CD8-positive, alpha-beta memory T cell (primary cell): ENCODE measurements around the gene NFKBIZ. TPM values are rescaled to one million over a fixed set of nuclear protein-coding genes. Genes with fewer than 3 reads are reported as not detected.
A peak's percentile ranks its signal among the peaks of the same experiment; 100 is the strongest.

Experiments used
- CTCF ChIA-PET: fragments of 350-600 bp; sonication (Branson Sonifier 250); formaldehyde crosslinking; loops from one replicate; lab custom pipeline; 2021; ENCODE audit warnings: antibody characterized with exemption; lab: Charles Lee
- POLR2A ChIA-PET: fragments of 350-600 bp; sonication (Branson Sonifier 250); formaldehyde crosslinking; loops from one replicate; lab custom pipeline; 2021; ENCODE audit warnings: antibody characterized with exemption; lab: Charles Lee
- DNase-seq, 5 donors: peaks; one replicate each; pipeline versions ENCODE4 v3.0.0 to v3.0.0-alpha.2; 2020 to 2022; ENCODE audit warnings: mixed read lengths in 1 of 5
- H3K27ac ChIP-seq: one replicate; pipeline ENCODE4 v1.7.0; 2013; ENCODE audit warnings: low read depth, mild to moderate bottlenecking, low read length, moderate library complexity
- H3K27me3 ChIP-seq: 2 replicates; pipeline ENCODE4 v1.7.0; 2013; ENCODE audit warnings: low read length, mild to moderate bottlenecking; ENCODE audit not compliant: insufficient read depth, poor library complexity, severe bottlenecking
- H3K36me3 ChIP-seq: 2 replicates; pipeline ENCODE4 v1.7.0; 2013; ENCODE audit warnings: mild to moderate bottlenecking, low read length, moderate library complexity; ENCODE audit not compliant: insufficient read depth
- H3K4me1 ChIP-seq: 2 replicates; pipeline ENCODE4 v1.7.0; 2013; ENCODE audit warnings: mild to moderate bottlenecking, low read length, moderate library complexity; ENCODE audit not compliant: insufficient read depth
- H3K4me3 ChIP-seq: 2 replicates; pipeline ENCODE4 v1.7.0; 2013; ENCODE audit warnings: mild to moderate bottlenecking, low read length
- H3K9me3 ChIP-seq: 2 replicates; pipeline ENCODE4 v1.7.0; 2013; ENCODE audit warnings: mild to moderate bottlenecking, low read length
- H3K27ac Mint-ChIP-seq, 8 donors: one replicate each; pipeline ENCODE4 v1.8.0; 2020 to 2021; ENCODE audit warnings: mixed read lengths in 8 of 8, mild to moderate bottlenecking in 6 of 8, inconsistent platforms in 3 of 8, moderate library complexity in 3 of 8
- H3K27me3 Mint-ChIP-seq, 2 donors: one replicate each; pipeline ENCODE4 v1.8.0; 2020 to 2021; ENCODE audit warnings: mixed read lengths in 2 of 2, mild to moderate bottlenecking in 1 of 2, moderate library complexity in 1 of 2
- H3K36me3 Mint-ChIP-seq, 3 donors: one replicate each; pipeline ENCODE4 v1.8.0; 2020 to 2021; ENCODE audit warnings: mixed read lengths in 3 of 3, inconsistent platforms in 1 of 3, mild to moderate bottlenecking in 1 of 3
- H3K4me1 Mint-ChIP-seq, 3 donors: one replicate each; pipeline ENCODE4 v1.8.0; 2020 to 2021; ENCODE audit warnings: mixed read lengths in 3 of 3, inconsistent platforms in 1 of 3, mild to moderate bottlenecking in 1 of 3
- H3K4me3 Mint-ChIP-seq, 7 donors: one replicate each; pipeline ENCODE4 v1.8.0; 2020 to 2021; ENCODE audit warnings: mixed read lengths in 7 of 7, mild to moderate bottlenecking in 6 of 7, moderate library complexity in 4 of 7, inconsistent platforms in 2 of 7
- H3K9me3 Mint-ChIP-seq, 5 donors: one replicate each; pipeline ENCODE4 v1.8.0; 2020 to 2022; ENCODE audit warnings: mixed read lengths in 5 of 5, mild to moderate bottlenecking in 3 of 5, moderate library complexity in 2 of 5, inconsistent platforms in 1 of 5
- polyA plus RNA-seq: library from polyadenylated mRNA; unstranded; fragments of 300-500 nt; fragmentation: Illumina TruSeq; gene quantifications from one replicate; pipeline ENCODE4 v1.2.3, GENCODE V29; 2021
- total RNA-seq, 2 experiments: library from RNA; stranded (reverse); gene quantifications; one replicate each; pipeline ENCODE4 v1.2.3, GENCODE V29; 2021

The NFKBIZ gene
- total and polyA plus RNA-seq, 3 experiments from 2014 or later: 8.0 to 32.9 (median 32.3) TPM

DNA sequence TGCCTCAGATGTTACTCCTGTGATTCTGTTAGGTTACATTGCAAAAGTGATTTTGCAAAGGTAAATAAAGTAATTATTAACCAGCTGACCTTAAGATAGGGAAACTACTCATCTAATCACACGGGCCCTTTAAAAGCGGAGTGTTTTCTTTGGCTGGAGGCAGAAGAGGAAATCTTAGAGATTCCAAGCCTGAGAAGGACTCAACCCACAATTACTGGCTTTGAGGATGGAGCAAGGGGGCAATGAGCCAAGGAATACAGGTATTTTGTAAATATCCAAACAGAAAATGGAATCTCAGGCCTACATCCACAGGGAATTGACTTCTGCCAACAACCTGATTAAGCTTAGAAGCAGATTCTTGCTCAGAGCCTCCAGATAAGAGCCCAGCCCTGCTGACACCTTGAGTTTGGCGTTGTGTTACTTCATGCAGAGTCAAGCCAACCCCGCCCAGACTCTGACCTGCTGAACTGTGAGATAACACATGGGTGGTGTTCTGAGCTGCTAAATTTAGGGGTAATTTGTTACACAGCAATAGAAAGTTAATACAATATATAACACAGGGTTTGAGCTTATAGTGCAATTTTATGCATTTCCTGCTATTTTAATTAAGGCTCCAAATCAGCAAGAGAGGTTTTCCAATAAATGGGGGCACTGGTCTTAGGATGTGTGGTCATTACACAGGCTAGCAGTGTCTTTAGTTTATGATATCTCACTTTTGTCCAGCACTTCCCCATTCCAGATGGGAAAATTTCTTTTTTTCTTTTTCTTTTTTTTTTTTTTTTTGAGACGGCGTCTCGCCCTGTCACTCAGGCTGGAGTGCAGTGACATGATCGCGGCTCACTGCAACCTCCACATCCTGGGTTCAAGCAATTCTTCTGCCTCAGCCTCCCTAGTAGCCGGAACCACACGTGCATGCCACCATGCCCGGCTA is 19.5 kb downstream of the NFKBIZ start:
- Mint-ChIP-seq H3K36me3 (no peaks in the 10 kb centered on the region), H3K27me3 (no peaks in the 10 kb centered on the region), H3K27ac (no peak overlapping the region), H3K4me3 (no peak overlapping the region), H3K9me3 (no peaks in the 10 kb centered on the region), H3K4me1 (no peaks in the 10 kb centered on the region)
- no peak overlapping the region for H3K27ac ChIP-seq
- DNase-seq: no peak
- H3K36me3 ChIP-seq: no peaks in the 10 kb centered on the region
- no peaks in the 10 kb centered on the region for H3K9me3 ChIP-seq
- POLR2A ChIA-PET: no interaction called here
- CTCF ChIA-PET: no interaction called here
- H3K4me1 ChIP-seq: no peaks in the 10 kb centered on the region
- H3K4me3 ChIP-seq: no peak overlapping the region
- H3K27me3 ChIP-seq: no peaks in the 10 kb centered on the region

DNA sequence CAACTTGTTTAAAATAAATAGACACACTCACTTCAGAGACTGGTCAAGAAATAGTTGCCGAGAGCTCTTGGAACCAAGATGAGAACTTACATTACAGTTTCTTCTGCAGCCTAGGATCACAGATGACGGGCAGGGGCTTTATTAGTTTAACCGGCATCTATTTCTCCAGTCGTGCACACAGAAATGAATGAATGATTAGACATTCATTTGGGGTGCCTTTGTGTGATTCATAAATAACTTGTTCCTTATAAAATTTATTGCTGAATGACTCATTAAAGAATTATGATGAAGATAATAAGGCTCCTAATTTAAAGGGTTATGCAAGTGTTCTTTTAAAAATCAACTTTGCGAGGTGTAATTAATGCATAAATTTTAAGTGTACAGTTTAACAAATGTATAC is 20.8 kb downstream of the NFKBIZ start:
- Mint-ChIP-seq H3K27me3 (no peaks in the 10 kb centered on the region), H3K27ac (no peak overlapping the region), H3K36me3 (no peaks in the 10 kb centered on the region), H3K9me3 (no peaks in the 10 kb centered on the region), H3K4me1 (no peaks in the 10 kb centered on the region), H3K4me3 (no peak overlapping the region)
- Histone ChIP-seq H3K27me3 (no peaks in the 10 kb centered on the region), H3K36me3 (no peaks in the 10 kb centered on the region), H3K9me3 (no peaks in the 10 kb centered on the region), H3K27ac (no peak overlapping the region), H3K4me3 (no peak overlapping the region), H3K4me1 (no peaks in the 10 kb centered on the region)
- CTCF ChIA-PET: no interaction called here
- POLR2A ChIA-PET: no interaction called here
- no peak for DNase-seq

DNA sequence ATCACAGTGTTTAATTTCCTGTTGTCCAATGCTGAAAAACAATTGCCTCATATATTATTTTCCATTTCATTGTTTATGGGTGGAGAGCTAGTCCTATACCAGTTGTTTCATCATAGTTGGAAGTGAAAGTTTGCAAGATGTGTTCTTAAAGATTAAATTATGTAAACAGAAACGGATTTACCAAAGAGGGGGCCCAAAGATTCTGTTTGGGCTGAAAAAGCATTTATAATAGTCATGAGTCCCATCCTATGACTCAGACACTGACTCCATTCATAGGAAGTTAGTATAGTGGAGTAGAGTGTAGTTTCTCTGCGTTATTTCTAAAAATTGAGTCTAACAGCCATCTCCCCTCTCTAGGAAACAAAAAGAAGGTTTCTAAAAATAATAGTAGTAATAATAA is 24.3 kb downstream of the NFKBIZ start:
- H3K9me3 ChIP-seq: no peaks in the 10 kb centered on the region
- H3K4me1 ChIP-seq: no peaks in the 10 kb centered on the region
- no peak overlapping the region for H3K4me3 ChIP-seq
- Mint-ChIP-seq H3K27ac (no peak overlapping the region), H3K27me3 (peaks cover 0 to 2% of the 10 kb centered on the region in 2 donors), H3K9me3 (no peaks in the 10 kb centered on the region), H3K4me3 (no peak overlapping the region), H3K4me1 (no peaks in the 10 kb centered on the region), H3K36me3 (no peaks in the 10 kb centered on the region)
- ChIA-PET CTCF (no interaction called here), POLR2A (no interaction called here)
- H3K36me3 ChIP-seq: no peaks in the 10 kb centered on the region
- H3K27me3 ChIP-seq: no peaks in the 10 kb centered on the region
- no peak overlapping the region for H3K27ac ChIP-seq
- no peak for DNase-seq

DNA sequence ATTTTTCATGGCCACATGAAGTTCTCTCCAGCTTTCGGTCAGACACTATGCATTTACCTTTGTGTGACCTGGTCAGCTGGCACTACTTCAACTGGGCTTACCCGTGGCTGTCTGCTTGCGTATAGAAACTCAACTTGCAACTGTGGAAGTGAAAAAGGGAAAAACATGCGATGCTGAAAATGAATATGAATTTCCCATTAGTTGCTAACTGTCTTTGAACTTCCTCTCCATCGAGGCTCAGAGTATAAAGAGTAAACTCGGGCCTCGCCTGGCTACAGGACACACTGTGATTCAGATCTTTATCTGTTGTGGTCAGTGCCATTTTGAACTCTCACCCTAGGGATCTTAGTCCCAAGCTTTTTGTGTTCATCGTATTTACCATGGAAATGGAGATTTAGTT is 26.8 kb downstream of the NFKBIZ start:
- Histone ChIP-seq H3K36me3 (no peaks in the 10 kb centered on the region), H3K9me3 (no peaks in the 10 kb centered on the region), H3K27ac (no peak overlapping the region), H3K4me1 (no peaks in the 10 kb centered on the region), H3K27me3 (no peaks in the 10 kb centered on the region), H3K4me3 (no peak overlapping the region)
- Mint-ChIP-seq H3K4me3 (no peak overlapping the region), H3K27ac (no peak overlapping the region), H3K9me3 (no peaks in the 10 kb centered on the region), H3K36me3 (no peaks in the 10 kb centered on the region), H3K4me1 (no peaks in the 10 kb centered on the region), H3K27me3 (peaks cover 0 to 2% of the 10 kb centered on the region in 2 donors)
- ChIA-PET POLR2A (no interaction called here), CTCF (no interaction called here)
- DNase-seq: no peak

DNA sequence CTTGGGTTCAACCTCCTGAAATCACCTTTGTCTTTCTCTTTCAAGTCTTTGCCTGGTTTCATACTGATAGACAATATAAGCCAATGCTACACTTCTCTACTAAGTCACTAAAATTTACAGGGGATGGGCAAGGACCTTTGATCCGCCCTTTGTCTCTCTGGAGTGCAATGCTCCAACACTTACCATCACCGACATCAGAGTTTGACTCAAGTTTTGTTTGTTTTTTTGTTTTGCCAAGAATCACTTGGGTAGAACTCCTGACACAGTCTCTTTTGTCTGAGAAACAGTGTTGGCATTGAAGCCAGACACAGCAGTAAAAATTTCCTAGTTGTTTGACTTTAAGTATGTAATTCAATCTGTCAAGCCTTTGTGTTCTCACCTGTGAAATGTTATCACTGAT is 29.3 kb downstream of the NFKBIZ start:
- H3K4me3 Mint-ChIP-seq: no peak overlapping the region
- ChIA-PET POLR2A (no interaction called here), CTCF (no interaction called here)
- H3K36me3 Mint-ChIP-seq: no peaks in the 10 kb centered on the region
- Histone ChIP-seq H3K36me3 (no peaks in the 10 kb centered on the region), H3K27ac (no peak overlapping the region), H3K27me3 (no peaks in the 10 kb centered on the region), H3K4me3 (no peak overlapping the region), H3K9me3 (no peaks in the 10 kb centered on the region), H3K4me1 (no peaks in the 10 kb centered on the region)
- no peak for DNase-seq
- no peaks in the 10 kb centered on the region for H3K9me3 Mint-ChIP-seq
- H3K4me1 Mint-ChIP-seq: no peaks in the 10 kb centered on the region
- H3K27ac Mint-ChIP-seq: peak overlapping the region in 1 of 8 donors; percentile 33
- H3K27me3 Mint-ChIP-seq: peaks cover 0 to 2% of the 10 kb centered on the region in 2 donors

DNA sequence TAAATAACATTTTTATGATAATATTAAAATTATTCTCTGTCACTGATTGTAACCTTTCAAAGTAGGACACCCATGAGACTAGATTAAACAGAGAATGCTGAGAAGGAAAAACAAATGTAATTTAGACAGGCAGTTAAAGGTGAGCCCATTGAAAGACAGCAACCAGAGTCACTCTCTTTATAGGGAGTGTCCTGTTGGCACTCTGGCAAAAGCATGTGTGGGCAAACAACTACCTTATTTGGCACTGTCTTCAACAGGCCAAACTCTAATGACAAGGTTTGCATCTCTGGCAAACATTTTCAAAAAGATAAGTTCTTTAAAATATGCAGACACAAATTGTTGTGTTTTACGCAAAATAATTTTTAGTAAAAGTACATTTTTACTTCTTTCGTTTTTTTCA is 29.8 kb downstream of the NFKBIZ start:
- Histone ChIP-seq H3K9me3 (no peaks in the 10 kb centered on the region), H3K4me3 (no peak overlapping the region), H3K4me1 (no peaks in the 10 kb centered on the region), H3K27ac (no peak overlapping the region), H3K27me3 (no peaks in the 10 kb centered on the region), H3K36me3 (no peaks in the 10 kb centered on the region)
- H3K36me3 Mint-ChIP-seq: no peaks in the 10 kb centered on the region
- DNase-seq: no peak
- no peak overlapping the region for H3K27ac Mint-ChIP-seq
- CTCF ChIA-PET: no interaction called here
- peaks cover 0 to 4% of the 10 kb centered on the region in 2 donors for H3K27me3 Mint-ChIP-seq
- no peaks in the 10 kb centered on the region for H3K9me3 Mint-ChIP-seq
- H3K4me3 Mint-ChIP-seq: no peak overlapping the region
- H3K4me1 Mint-ChIP-seq: no peaks in the 10 kb centered on the region
- POLR2A ChIA-PET: no interaction called here

DNA sequence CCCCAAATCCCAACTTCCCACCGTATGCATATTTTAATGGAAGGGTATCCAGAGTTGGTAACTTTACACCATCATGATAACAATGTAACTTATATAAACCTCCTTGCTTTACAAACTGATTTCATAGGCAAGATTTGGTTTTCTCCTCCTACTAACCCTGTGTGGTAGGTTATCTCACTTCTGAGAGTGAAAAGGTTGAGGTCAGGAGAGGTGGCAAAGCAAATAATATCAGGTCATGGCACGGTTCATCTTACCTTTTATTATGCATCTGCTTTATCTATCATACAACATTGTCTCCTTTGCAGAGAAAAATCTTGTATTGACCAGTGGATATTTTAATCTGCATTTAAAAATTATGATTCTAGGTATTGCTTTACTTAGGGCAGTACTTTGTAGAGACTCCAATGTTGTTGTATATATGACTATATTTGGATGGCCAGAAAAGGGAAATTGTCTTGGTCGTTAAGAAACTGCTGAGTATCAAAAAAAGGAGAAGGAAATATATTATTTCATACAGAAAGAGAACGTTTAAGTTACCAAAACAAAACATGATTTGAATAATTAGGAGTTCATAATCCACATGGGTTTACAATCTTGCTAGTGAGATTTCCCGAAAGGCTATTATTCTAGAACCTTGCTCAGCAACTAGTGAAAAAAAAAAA is 30.4 kb downstream of the NFKBIZ start:
- Mint-ChIP-seq H3K27me3 (peaks cover 0 to 4% of the 10 kb centered on the region in 2 donors), H3K9me3 (no peaks in the 10 kb centered on the region), H3K4me1 (no peaks in the 10 kb centered on the region), H3K36me3 (no peaks in the 10 kb centered on the region), H3K4me3 (no peak overlapping the region), H3K27ac (peak overlapping the region in 1 of 8 donors; percentile 39)
- Histone ChIP-seq H3K36me3 (no peaks in the 10 kb centered on the region), H3K4me1 (no peaks in the 10 kb centered on the region), H3K4me3 (no peak overlapping the region), H3K27me3 (no peaks in the 10 kb centered on the region), H3K27ac (no peak overlapping the region), H3K9me3 (no peaks in the 10 kb centered on the region)
- no peak for DNase-seq
- ChIA-PET CTCF (no interaction called here), POLR2A (no interaction called here)

DNA sequence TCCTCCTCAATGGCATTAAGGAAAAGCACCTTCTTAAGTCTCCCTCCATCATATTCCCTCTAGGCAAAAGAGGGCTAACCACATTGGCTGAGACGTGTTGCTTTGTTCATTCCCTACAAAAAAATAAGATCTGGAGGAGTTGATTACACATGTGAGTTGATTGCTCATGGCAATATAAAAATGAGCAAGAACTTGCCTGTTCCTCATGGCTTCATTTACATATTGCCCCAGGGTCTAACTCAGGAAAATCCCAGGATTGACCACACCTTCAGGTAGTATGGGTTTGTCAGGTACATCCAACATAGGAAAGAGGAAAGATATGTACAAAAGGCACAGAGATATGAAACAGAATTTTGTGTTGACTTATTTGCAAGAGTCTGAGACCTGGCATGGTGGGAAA is 35.5 kb downstream of the NFKBIZ start:
- H3K27ac ChIP-seq: no peak overlapping the region
- POLR2A ChIA-PET: no interaction called here
- H3K36me3 ChIP-seq: no peaks in the 10 kb centered on the region
- Mint-ChIP-seq H3K27ac (no peak overlapping the region), H3K9me3 (no peaks in the 10 kb centered on the region), H3K4me3 (no peak overlapping the region), H3K27me3 (peaks cover 1 to 4% of the 10 kb centered on the region in 2 donors), H3K4me1 (no peaks in the 10 kb centered on the region), H3K36me3 (peaks cover 0 to 11% (median 0%) of the 10 kb centered on the region in 3 donors)
- CTCF ChIA-PET: no interaction called here
- no peak overlapping the region for H3K4me3 ChIP-seq
- DNase-seq: no peak
- H3K27me3 ChIP-seq: no peaks in the 10 kb centered on the region
- no peaks in the 10 kb centered on the region for H3K4me1 ChIP-seq
- H3K9me3 ChIP-seq: no peaks in the 10 kb centered on the region
